ENCODE results near the gene LTB4R2.

LTB4R2 gene

GRCh38 chr14:24356208-24356607, 46.3 kb downstream of the LTB4R2 start:
- in situ Hi-C loops (cut with MboI; ENCODE audit: low sequenced_read_pairs, unreplicated experiment), result no loop called here
- no peak for TF ChIP-seq CTCF (IDR thresholded peaks at IDR 0.05; ENCODE audit: borderline replicate concordance, control extremely low read depth, extremely low read depth, insufficient read depth, missing control alignments)

DNA sequence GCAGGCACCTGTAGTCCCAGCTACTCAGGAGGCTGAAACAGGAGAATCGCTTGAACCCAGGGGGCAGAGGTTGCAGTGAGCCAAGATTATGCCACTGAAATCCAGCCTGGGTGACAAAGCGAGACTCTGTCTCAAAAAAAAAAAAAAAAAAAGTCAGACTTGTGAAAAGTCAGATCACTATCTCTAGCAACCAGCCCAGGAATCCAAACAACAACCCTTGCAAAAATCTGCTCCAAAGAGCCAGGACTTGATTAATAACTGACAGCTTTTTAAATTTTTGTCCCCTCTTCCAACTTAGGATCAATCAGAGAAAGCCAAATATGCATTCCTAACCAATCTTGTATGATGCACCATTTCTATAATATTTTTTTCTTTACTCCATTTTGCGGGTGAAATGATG, 50.3 kb downstream of the LTB4R2 start:
- in situ Hi-C loops (cut with MboI; ENCODE audit: low sequenced_read_pairs, unreplicated experiment), result loop anchor here (10.0 kb wide), 1 partner anchor 75 kb away; no protein-coding TSS in a partner anchor
- DNase-seq (ENCODE audit: low spot score), result no peak
- no peak for TF ChIP-seq CTCF (IDR thresholded peaks at IDR 0.05; ENCODE audit: borderline replicate concordance, control extremely low read depth, extremely low read depth, insufficient read depth, missing control alignments)

More at GRCh38 chr14:24356208-24356607, 46.3 kb downstream of the LTB4R2 start:
- DNase-seq (ENCODE audit: low spot score), result no peak

- in situ Hi-C loops (cut with MboI; ENCODE audit: low sequenced_read_pairs, unreplicated experiment), result loop anchor here (10.0 kb wide), 1 partner anchor 73 kb away; no protein-coding TSS in a partner anchor
- DNase-seq (ENCODE audit: low spot score), result no peak
- TF ChIP-seq CTCF (IDR thresholded peaks at IDR 0.05; ENCODE audit: borderline replicate concordance, control extremely low read depth, extremely low read depth, insufficient read depth, missing control alignments), result no peak
Observed at GRCh38 chr14:24361326-24361725, 51.4 kb downstream of the LTB4R2 start.

Measured in GM13976 (cell line).